Parietal lobe (tissue), 1 donor: ENCODE measurements around the gene MMD. TPM values are rescaled to one million over a fixed set of nuclear protein-coding genes. Genes with fewer than 3 reads are reported as not detected.

Source experiments
- total RNA-seq: library from RNA; depleted of rRNA; stranded (reverse); fragments of >200 nt; gene quantifications from one replicate; pipeline ENCODE4 v1.2.3, GENCODE V29; 2014

MMD gene
- 134 TPM for total RNA-seq

GRCh38 chr17:55421179-55421934 lies at the start of gene MMD:
Gene MMD, minus strand, starts transcription at chr17:55421835. Its CDS starts 140 bp downstream, at chr17:55421695.

Other genes starting within 250 kb of the MMD start
- 19.7 TPM for gene HLF, start 156.9 kb downstream of the MMD start, total RNA-seq
- gene SMIM36, start 89.6 kb upstream of the MMD start, total RNA-seq: not detected